PC-3 (cell line): Measurements from ENCODE around the gene GSK3B.

Experiments used
- CTCF ChIP-seq: fragments of 300-600 bp; sonication (generic); conservative IDR thresholded peaks from 2 replicates; pipeline ENCODE4 v1.5.1; 2017; ENCODE audit warnings: antibody characterized with exemption, low read depth, mild to moderate bottlenecking, low read length
- EZH2 ChIP-seq: fragments of 300-600 bp; sonication (generic); IDR thresholded peaks from one replicate; pipeline ENCODE4 v1.6.1; 2017; ENCODE audit warnings: antibody characterized with exemption, mild to moderate bottlenecking, low read length; ENCODE audit not compliant: unreplicated experiment

- TF ChIP-seq EZH2 (no peak), CTCF (no peak)
Measured at GRCh38 chr3:119899192-119899511, 195.1 kb downstream of the GSK3B start.
